H1 (cell line): ENCODE measurements around the gene GPR12. TPM values are rescaled to one million over a fixed set of nuclear protein-coding genes. Genes with fewer than 3 reads are reported as not detected.

Experiments used
- CEBPB ChIP-seq: IDR thresholded peaks from 2 replicates; pipeline ENCODE4 v1.6.1; 2012; ENCODE audit warnings: low read depth, low read length
- EZH2 ChIP-seq: fragments of 200-600 bp; sonication (generic); IDR thresholded peaks from 2 replicates; pipeline ENCODE4 v1.7.1; 2012; ENCODE audit warnings: low read depth, mild to moderate bottlenecking, moderate library complexity, low read length, inconsistent platforms; ENCODE audit not compliant: severe bottlenecking
- USF2 ChIP-seq: IDR thresholded peaks from 2 replicates; pipeline ENCODE4 v1.6.1; 2011; ENCODE audit warnings: low read length, improper control_type of control experiment
- polyA plus RNA-seq, 7 experiments: library from polyadenylated mRNA; depleted of rRNA in 3 of 7; stranded (reverse) in 5 of 7; unstranded in 2 of 7; fragments of >200 nt in 5 of 7; fragments of 200-250 nt in 2 of 7; gene quantifications; 1 replicate in 5 of 7; 2 replicates in 1 of 7; 4 replicates in 1 of 7; pipeline versions ENCODE4 v1.2.1 to v1.2.3, GENCODE V29; 2011 to 2013; ENCODE audit warnings: missing spikeins in 2 of 7, mixed read lengths in 2 of 7
- total RNA-seq: library from RNA; stranded (reverse); fragmentation: NEBNext Ultra II Directional; extraction: Animal tissue kit (Norgen Biotek cat#: 25700); gene quantifications from 2 replicates; pipeline ENCODE4 v1.2.1, GENCODE V29; 2021

GPR12 gene
- total and polyA plus RNA-seq, 2 of the 8 experiments (the other 6 are each of a cell fraction or from before 2014, with no cell fraction given) = 0.15 to 0.27 TPM

GRCh38 chr13:26749285-26749684, 11.3 kb downstream of the GPR12 start (continued):
- no peak for TF ChIP-seq USF2
- TF ChIP-seq EZH2 = no peak
- no peak for TF ChIP-seq CEBPB
